Stimulated activated CD8-positive, alpha-beta memory T cell treated with anti-CD3 and anti-CD28 coated beads, Interleukin-4, amount 100 ng/mL, for 1 hour (primary cell): Measurements from ENCODE around the gene TRPC4.

Source experiments
- DNase-seq, 2 donors: peaks; one replicate each; pipeline ENCODE4 v3.0.0-alpha.2; 2020; ENCODE audit warnings: low read depth in 2 of 2, low spot score in 1 of 2

TRPC4 gene

DNA sequence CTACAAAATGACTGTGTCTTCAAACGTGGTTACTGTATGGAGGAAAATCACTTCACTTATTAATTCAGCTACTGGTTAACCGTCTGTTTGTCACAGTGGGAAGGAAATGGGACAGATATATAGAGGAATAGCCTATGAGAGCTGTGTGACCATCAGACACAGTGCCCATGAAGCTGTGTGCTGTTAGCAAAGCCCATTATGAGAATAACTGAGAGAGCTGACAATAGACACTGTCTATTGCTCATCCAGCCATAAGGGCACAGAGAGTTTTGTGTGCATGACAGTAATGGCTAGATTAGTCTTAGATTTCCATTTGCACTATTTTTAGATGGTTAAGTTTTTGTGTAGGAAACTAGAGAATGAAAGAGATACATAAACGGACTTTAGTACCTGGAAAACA lies 206.9 kb downstream of the TRPC4 start:
- DNase-seq: no peak

DNA sequence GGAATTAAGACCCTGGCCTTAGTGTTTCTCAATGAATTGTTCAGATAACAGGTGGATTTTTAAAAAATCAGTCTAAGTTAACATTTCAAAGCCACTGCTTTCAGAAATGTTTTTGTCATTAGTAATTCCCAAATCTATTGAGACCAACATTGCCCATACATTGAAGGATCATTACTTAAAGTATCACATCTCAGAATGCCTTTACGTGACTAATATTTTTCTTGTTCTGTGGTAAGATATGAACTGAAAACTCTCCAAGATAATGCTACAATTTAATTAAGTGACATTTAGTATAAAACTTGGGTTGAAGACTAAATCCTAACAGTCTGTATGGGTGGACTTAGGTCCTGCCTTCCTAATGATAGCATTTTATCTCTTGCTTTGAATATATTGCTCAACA lies 211.6 kb downstream of the TRPC4 start:
- no peak for DNase-seq

DNA sequence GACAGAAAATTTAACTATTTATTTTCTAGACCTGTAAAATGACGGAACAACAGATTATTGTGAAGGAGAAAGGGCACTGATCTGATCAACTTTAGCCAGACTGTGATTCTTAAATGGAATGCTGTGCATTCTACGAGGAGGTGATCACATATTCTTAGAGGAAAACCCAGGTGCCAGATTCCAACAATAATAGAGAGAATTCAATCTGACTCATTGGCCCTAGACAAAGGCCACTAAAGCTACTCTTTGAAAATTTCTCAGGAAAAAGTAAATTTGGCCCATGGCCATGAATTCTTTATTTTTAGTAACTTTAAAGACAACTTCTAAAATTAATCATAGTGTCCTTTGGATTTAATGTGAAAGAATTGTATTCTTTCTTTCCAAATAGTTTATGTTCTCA lies 212.4 kb downstream of the TRPC4 start:
- no peak for DNase-seq

DNA sequence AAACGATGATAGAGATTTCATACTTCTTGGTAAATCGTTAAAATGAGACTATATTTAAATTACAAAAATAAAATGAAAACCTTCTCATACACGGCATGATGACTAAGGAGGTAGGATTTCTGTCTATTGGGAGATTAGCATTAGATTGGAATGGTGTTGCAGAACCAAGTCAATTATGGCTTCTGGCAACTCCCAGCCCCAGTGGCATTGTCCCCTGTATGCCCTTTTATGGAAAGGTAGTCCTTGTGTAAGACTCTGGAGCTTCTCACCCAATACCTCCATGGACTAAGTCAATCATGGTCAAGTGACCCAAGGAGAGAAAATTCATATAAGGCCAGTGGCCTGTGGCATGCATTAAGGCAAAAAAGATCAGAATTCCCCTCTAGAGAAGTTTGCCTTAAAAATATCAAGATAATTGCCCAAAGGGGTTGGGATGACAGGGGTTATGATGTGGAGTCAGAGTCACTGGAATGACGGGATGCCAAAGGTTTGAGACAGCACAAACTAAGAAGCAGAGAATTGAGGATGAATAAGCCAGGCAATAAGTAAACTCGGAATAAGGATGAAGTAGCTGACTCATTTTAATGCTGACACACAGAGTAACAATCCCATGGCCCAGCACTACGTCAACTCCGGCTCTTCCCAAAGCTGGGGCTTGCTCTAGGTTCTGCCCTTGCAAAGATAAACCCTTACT lies 213.2 kb downstream of the TRPC4 start:
- DNase-seq: no peak

DNA sequence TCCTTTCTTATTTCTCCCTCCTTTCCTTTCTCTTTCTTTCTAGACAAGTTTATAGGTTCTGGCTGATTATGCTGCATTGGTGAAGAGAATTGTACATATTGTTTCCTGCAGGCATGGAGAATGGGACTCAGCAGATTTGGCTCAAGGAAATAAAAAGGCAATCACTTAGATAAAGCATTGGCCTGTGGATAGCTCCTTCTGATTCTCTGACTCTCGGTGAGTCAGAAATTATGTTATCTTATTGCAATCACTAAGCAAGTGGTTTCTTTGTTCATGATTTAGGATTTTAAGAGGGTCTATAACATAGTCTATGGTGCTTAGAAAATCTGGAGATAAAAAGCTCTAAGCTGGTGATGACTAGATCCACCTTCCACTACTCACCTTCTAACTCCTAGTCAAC lies 217.0 kb downstream of the TRPC4 start:
- no peak for DNase-seq

DNA sequence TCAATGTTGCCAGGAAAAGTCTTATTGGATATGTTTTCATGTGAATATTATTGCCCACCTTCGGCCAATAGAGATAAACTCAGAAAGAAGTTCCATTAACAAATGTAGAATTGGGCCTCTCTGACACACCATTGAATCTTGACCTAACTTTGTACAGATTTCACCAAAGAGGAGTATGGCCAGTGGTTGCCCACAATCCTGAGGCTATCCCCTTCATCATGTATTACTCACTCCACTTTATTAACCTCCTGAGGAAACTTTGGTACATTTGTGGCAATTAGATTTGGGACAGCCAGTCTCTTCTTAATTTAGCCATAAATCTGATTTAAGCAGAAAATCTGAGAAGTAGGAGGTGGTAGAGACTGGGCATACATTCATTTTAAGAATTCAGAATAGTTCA lies 217.7 kb downstream of the TRPC4 start:
- DNase-seq: no peak

DNA sequence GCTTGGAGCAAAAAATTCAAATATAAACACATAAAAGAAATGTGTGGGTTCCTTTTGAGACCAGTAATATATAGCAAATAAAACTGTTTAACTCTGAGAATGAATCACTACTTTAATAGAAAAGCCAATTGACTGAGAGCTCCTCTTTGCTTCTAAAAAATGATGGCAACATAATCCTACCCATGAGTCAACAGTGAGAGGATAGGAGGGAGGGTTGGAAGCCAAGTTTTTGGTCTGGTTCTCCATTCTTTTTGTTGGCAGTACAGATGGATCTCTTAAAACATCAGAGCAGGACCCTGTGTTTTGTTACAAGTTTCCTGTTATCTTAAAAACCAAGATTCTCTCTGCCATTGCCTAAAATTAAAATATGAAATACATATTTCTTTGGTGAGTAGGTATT lies 221.0 kb downstream of the TRPC4 start:
- no peak for DNase-seq

DNA sequence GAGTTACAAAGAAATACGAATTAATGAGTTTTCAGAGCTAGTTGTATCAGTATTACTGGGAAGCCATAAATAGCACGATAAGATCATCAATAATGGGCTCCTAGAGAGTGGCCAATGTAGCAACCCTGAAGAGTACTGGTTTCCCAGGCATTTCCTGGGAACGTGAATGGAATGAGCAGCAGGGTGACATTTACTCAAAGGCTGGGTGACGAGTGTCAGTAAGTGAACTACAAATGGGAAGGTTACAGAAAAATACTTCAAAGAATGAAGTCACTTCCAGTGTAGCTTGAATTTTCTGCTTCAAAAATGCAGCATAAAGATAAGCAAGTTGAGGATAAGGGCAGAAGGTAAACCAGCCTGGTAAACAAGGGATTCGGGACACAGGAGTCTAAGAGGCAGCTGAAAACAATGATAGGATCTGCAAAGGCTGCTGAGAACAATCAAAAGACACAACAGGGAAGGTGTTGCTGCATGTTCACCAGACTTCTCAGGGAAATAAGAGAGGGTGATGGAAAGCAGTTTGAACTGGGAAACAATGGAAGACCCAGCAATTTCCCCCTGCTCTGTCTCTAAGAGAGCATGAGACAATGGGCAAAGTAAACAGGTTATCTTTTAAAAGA lies 222.4 kb downstream of the TRPC4 start:
- DNase-seq: no peak

DNA sequence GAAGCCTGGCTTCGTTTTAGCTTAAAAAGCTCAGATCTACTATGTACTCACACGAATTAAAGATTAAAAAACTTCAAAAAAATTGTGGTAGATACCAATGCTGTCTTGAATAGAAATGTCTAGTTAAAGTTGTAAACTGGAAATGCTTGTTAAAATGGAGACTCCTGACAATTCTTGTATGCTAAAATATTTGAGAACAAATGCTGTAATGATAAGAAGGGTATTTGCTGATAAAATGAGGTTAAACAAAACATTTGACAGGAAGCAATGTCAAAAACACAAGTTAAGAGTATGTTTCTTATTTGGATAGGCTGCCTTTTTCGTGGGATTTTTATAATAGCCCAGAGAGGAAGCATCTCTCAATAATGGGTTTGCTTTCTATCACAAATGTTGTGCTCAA lies 223.0 kb downstream of the TRPC4 start:
- DNase-seq: no peak

DNA sequence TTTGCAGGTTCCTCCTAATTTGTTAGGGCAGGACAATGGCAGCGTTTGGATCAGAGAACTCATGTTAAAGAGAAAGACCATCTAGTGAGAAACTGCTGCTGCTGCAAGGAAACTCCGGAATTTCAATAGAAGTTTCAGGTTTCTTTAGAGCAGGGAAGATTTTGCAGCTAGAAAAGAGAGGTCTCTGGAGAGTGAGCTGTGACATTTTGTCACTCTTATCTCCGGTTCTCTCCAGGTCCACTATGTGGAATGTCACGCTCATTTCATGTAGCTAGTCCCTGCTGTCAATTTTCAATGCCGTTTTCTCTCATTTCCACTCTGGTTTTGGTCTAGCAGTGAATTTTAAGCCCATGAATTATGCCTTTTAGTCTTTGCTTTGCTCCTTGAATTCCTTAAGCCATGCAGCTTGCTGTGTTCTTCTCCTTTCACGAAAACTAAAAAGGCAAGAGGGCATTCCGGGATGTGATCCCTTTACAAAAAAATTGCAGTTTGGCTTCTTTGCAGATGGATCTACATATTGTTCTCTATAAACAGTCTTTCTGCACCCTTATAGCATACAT lies 224.3 kb downstream of the TRPC4 start:
- DNase-seq: no peak

DNA sequence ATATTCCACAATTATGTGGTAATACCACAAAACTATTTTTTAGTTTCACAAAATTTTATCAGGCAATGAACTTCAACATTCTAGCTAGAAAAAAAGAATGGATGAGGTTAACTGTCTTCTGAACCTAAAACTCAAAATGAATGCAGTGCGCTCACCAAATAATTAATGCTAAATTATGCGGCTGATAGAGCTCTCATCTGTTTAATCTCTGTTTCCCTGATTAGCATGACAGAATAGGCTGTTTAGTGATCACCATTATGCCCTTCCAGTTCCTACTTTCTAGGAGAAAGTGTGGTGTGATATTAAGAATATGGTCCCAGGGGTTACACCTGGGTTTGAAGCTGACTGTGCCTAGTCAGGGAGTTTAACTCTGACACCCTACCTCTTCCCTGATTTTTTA lies 228.2 kb downstream of the TRPC4 start:
- no peak for DNase-seq

DNA sequence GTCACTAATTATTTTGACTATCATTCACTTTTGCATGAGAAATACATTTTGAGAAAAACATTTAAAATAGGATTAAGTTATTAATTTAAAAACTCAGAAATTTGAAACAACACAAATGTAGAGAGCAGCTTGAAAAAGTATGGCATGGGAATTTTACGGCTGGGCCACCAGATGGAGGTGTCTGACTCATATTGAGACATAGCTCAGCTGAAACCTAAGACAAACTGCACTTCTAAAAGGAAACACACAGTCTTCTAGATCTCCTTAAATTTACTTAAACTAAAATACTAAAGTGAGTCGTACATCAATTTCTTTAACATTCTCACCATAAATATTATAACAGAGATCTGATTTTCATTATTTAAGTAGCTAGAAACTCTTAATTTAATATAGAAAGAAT lies 229.1 kb downstream of the TRPC4 start:
- DNase-seq: no peak

DNA sequence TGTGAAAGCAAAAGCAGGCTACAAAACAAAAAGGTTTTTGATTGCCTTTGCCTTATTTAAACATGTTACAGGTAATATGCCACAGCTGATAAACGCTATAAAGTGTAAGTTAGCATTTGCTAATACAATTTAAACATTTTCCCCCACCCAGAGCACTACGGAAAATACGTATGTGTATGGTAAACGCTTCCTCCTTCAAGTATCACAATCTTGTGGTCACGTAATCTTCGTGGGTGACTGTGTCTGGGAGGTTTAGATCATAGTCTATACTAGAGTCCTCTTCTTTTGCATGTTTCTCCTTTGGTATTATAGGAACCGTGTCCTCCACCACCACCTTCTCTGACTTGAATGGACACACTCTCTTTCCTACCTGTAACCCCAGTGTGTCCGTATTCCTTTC lies 232.9 kb downstream of the TRPC4 start:
- no peak for DNase-seq

DNA sequence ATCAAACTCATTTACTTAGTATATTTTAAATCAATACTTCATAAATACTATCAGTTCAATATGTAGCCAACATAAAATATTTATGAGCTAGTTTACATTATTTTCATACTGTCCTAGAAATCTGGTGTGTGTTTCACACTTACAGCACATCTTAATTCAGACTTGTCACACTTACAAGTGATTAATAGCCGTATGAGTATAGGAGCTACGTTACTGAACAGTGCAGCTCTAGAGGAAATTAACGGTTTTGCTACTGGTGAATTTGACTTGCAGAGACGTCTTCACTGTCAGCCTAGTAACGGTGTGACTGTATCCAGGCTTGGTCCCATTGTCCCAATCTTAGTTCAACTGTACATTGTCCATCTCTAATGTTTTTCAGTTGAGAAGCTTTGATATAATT lies 237.3 kb downstream of the TRPC4 start:
- DNase-seq: no peak

DNA sequence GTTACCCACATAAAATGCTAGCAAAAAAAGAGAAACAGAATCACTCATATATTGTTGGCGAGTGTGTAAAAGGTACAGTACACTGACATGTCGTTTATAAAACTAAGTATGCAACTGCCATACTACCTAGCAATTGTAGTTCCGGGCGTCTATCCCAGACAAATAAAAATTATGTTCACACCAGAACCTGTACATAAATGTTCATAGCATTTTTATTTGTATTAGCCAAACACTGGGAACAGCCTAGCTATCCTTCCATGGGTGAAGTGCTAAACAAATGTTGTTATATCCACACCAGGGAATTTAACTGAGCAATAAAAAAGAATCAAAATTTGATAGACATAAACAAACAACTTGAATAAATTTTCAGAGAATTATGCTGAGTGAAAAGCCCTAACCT lies 242.1 kb downstream of the TRPC4 start:
- no peak for DNase-seq

DNA sequence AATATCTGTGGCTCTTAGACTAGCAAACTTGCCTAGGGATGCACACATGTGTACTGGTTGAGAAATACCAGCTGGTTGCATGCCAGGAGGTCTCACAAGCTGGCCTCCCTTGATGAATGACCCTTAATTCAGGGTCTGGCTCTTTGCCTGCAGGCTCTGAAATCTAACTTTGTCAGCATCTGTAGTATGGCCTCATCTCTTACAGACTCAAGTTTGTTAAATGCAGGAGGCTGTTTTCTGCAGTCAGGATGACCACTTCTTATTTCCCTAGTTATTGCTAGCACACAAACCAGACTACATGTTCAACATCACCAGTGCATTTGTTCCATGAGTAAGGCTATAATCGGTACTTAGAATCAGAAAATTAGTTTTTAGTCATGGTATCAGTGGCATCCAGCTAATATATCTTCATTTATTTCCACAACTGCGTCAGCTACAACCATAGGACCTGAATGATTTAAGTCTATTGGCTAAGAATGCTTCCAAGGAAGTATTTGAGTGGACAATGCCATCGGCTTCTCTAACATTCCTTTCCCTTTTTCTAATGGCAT lies 247.7 kb downstream of the TRPC4 start:
- DNase-seq: no peak

DNA sequence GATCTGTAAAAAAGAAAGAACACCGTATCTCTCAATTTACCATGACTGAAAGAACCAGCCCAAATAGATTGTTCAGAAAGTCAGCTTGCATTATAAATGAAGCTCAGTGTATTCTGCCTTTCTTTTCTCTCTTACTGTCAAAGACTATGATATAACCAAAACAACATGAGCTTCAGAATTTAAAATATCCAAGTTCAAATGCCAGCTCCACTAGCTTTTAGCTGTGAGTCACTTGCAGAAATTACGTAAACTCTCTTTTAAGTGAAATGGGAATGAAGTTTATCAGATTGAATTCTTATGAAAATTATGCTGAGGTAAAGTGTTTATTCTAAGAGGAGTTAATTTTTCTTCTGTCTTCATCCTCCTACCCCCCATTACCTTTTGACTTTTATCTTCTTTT lies 251.0 kb downstream of the TRPC4 start:
- DNase-seq: no peak

DNA sequence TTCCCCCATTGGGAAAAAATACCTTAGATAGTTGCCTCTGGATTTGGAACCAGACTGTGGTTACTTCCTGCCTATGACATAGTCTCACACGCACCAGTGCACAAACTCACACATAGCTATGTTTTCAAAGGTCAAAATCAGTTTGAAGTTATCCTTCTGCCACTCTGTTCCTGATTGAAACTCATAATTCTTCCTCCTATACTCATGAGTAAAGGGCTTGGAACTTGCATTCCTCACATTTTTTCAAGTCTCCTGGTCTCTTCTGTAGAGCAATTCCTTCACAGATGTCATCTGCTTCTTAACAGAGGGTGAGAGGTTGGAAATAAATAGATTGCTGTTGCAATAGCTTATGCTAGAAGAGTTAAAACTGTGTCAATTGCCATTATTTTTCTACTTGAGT lies 252.4 kb downstream of the TRPC4 start:
- DNase-seq: no peak

DNA sequence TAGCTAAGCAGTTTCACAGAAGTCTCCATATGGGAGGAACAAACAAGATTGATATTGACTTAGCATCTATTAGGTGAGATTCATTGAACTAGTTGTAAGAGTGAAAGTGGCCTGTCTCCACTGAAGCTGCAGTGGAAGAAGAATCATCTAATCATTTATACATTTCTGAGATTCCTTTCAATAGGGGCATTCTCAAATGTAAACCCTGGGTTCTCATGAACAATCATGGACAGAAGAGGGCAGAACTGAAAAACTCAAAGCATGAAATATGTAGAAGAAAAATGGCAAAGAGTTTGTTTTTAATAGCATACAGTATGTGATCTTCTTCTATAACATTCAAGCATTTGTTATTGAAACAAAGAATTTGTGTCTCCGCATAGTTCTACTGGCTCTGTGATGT lies 253.4 kb downstream of the TRPC4 start:
- DNase-seq: no peak

DNA sequence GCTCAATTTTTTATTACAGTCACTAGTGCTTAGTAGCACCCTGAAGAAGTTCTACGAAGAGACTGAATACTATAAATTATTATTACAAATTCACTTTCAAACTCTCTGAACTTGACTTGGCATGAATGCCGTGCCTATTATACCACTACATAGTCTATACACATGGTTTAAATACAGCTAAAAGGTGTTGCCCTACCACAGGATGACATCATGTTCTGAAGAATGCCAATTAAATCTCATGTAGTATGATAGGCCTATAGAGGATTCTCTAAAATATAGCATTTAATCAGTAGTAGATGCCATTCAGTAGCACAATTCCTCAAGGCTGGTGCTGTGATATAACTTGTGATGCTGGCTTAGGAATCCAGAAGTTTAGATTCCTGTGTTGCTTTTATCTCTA lies 254.3 kb downstream of the TRPC4 start:
- no peak for DNase-seq

DNA sequence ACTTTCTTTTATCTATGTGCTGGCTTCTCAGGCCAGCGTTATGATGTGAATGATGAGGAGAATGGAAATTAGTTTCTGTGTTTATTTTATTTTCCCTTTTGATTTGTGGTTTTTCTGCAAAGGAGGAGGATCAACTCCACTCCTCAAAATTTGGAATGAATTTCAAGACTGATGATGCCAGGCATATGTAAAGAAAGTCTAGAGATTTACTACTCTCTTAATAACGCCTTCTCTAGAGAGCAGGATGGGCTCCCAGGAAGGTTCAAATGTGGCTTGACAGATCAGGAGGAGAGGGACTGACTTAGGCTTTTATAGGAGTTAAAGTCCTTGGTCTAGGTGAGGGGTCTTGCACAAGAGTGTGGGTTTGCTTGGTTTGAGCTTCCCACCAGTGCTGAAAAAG lies 255.9 kb downstream of the TRPC4 start:
- no peak for DNase-seq

DNA sequence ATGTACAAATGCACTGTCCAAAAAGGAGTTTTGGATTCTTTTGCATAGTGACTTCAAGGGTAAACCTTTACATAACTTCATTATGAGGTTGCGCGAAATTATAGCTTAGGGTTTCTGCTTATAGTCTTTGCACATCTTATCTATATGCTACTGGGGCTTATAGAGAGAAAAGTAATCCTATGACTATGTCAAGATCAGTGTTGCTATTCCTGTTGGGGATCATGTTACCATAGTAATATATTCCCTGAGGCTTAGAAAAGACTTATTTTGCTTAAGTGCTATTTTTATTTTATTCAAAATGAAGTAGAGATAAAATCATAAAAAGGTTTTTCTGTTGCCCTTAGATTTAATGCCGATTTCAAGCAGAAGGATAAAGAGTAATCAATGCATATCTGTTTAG lies 256.3 kb downstream of the TRPC4 start:
- DNase-seq: no peak
